ENCODE data around the gene KIF15.

GRCh38 chr3:44827196-44827595, 65.6 kb downstream of the KIF15 start:
- TF ChIP-seq CTCF (IDR thresholded peaks at IDR 0.05) (no peak), POLR2AphosphoS5 (IDR thresholded peaks at IDR 0.05) (no peak), POLR2A (IDR thresholded peaks at IDR 0.05) (no peak)
